Natural killer cell (primary cell): ENCODE data around the gene EEF1E1. TPM values are rescaled to one million over a fixed set of nuclear protein-coding genes. Genes with fewer than 3 reads are reported as not detected.

Experiments
- ATAC-seq, 3 donors: fragments of 150-1000 bp in 2 of 3; fragments of 200-7000 bp in 1 of 3; cut with Tn5 transposase; 1 replicate in 1 of 3; 2 replicates in 2 of 3; pipeline ENCODE4 v1.10.0; 2021; ENCODE audit warnings: mild to moderate bottlenecking in 2 of 3, moderate library complexity in 2 of 3
- DNase-seq, 2 donors: peaks; one replicate each; pipeline versions ENCODE4 v3.0.0 to v3.0.0-alpha.2; 2013 to 2021; ENCODE audit warnings: mixed read lengths in 1 of 2
- H3K27ac ChIP-seq: one replicate; pipeline ENCODE4 v1.5.1; 2013; ENCODE audit warnings: mild to moderate bottlenecking, low read length
- H3K27me3 ChIP-seq: one replicate; pipeline ENCODE4 v1.6.1; 2013; ENCODE audit warnings: low read length; ENCODE audit not compliant: control insufficient read depth, insufficient read depth
- H3K36me3 ChIP-seq: one replicate; pipeline ENCODE4 v1.6.1; 2013; ENCODE audit warnings: low read length; ENCODE audit not compliant: control insufficient read depth, insufficient read depth
- H3K4me1 ChIP-seq: one replicate; pipeline ENCODE4 v1.6.1; 2013; ENCODE audit warnings: low read length; ENCODE audit not compliant: control insufficient read depth, insufficient read depth
- H3K4me3 ChIP-seq: one replicate; pipeline ENCODE4 v1.5.1; 2013; ENCODE audit warnings: low read length
- H3K9me3 ChIP-seq: one replicate; pipeline ENCODE4 v1.6.1; 2013; ENCODE audit warnings: low read length; ENCODE audit not compliant: control insufficient read depth, insufficient read depth
- H3K27ac Mint-ChIP-seq, 2 donors: one replicate each; pipeline ENCODE4 v1.8.0; 2022; ENCODE audit warnings: mild to moderate bottlenecking in 2 of 2, mixed read lengths in 2 of 2, moderate library complexity in 1 of 2
- H3K27me3 Mint-ChIP-seq, 2 donors: one replicate each; pipeline ENCODE4 v1.8.0; 2022; ENCODE audit warnings: low read depth in 2 of 2, mixed read lengths in 2 of 2
- H3K36me3 Mint-ChIP-seq: one replicate; pipeline ENCODE4 v1.8.0; 2022; ENCODE audit warnings: mixed read lengths
- H3K4me1 Mint-ChIP-seq, 2 donors: one replicate each; pipeline ENCODE4 v1.8.0; 2022; ENCODE audit warnings: mixed read lengths in 2 of 2
- H3K4me3 Mint-ChIP-seq: one replicate; pipeline ENCODE4 v1.8.0; 2022; ENCODE audit warnings: mild to moderate bottlenecking, moderate library complexity, mixed read lengths
- H3K9me3 Mint-ChIP-seq, 2 donors: one replicate each; pipeline ENCODE4 v1.8.0; 2022; ENCODE audit warnings: mixed read lengths in 2 of 2
- WGBS: methylation state at CpG from one replicate; pipeline ENCODE4 v1.1.7; 2013; ENCODE audit warnings: missing lambda C conversion rate; ENCODE audit not compliant: insufficient coverage; 5-methylcytosine and 5-hydroxymethylcytosine counted together
- intact Hi-C: fragments of 100-400 bp; cut with micrococcal nuclease; formaldehyde crosslinking; loops from one replicate; pipeline ENCODE4 v1.14.2; 2022
- total RNA-seq, 4 donors: library from RNA; stranded (reverse); fragments of 120-200 nt in 1 of 4; gene quantifications; one replicate each; pipeline versions ENCODE4 v1.2.3 to v1.2.4, GENCODE V29; 2013 to 2022
- TF ChIP-seq, protein P1 (sequence below): fragments of 200-600 bp; IDR thresholded peaks from one replicate; pipeline ENCODE4 v1.8.0; 2022; ENCODE audit warnings: antibody characterized with exemption

EEF1E1 gene
- total RNA-seq, 3 donors from 2014 or later (not counting 1 experiment from before 2014, with no cell fraction given), result 9.6 to 13.8 (median 10.2) TPM

GRCh38 chr6:8113131-8113654 lies 10.8 kb upstream of the EEF1E1 start:
- Mint-ChIP-seq H3K27ac (no peak overlapping the region), H3K9me3 (no peaks in the 10 kb centered on the region), H3K36me3 (no peaks in the 10 kb centered on the region), H3K4me3 (no peak overlapping the region), H3K4me1 (no peaks in the 10 kb centered on the region), H3K27me3 (peaks cover 10 to 42% of the 10 kb centered on the region in 2 donors)
- H3K4me1 ChIP-seq, result no peaks in the 10 kb centered on the region
- DNase-seq (no peak), ATAC-seq (no peak)
- no CpG with 5 or more reads among the region's 4 CpGs for WGBS
- TF ChIP-seq, protein P1, sequence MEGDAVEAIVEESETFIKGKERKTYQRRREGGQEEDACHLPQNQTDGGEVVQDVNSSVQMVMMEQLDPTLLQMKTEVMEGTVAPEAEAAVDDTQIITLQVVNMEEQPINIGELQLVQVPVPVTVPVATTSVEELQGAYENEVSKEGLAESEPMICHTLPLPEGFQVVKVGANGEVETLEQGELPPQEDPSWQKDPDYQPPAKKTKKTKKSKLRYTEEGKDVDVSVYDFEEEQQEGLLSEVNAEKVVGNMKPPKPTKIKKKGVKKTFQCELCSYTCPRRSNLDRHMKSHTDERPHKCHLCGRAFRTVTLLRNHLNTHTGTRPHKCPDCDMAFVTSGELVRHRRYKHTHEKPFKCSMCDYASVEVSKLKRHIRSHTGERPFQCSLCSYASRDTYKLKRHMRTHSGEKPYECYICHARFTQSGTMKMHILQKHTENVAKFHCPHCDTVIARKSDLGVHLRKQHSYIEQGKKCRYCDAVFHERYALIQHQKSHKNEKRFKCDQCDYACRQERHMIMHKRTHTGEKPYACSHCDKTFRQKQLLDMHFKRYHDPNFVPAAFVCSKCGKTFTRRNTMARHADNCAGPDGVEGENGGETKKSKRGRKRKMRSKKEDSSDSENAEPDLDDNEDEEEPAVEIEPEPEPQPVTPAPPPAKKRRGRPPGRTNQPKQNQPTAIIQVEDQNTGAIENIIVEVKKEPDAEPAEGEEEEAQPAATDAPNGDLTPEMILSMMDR, result no peak
- H3K36me3 ChIP-seq, result no peaks in the 10 kb centered on the region
- no peaks in the 10 kb centered on the region for H3K9me3 ChIP-seq
- H3K27me3 ChIP-seq, result no peaks in the 10 kb centered on the region
- H3K4me3 ChIP-seq, result no peak overlapping the region
- no peak overlapping the region for H3K27ac ChIP-seq
- intact Hi-C loops, result no loop called here

DNA sequence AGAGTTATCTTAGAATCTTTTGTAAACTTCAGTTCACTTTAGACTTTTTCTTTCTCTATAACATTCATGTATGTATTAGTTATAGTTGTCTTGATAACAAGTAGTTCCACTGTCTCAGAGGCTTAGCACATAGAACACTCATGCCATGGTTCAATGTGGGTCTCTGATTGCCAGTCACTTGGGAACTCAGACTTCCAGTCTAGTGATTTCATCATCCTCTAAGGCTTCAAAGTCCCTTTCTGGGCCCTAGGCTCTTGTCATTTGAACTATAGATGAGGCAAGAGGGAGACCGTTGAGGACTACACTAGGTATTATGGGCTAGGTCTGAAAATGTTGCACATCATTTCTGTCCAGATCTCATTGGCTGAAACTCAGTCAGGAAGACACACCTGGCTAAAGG lies 8.4 kb upstream of the EEF1E1 start:
- H3K27ac Mint-ChIP-seq, result no peak overlapping the region

GRCh38 chr6:8110117-8110721 lies 7.9 kb upstream of the EEF1E1 start:
- Histone ChIP-seq H3K36me3 (no peaks in the 10 kb centered on the region), H3K4me3 (no peak overlapping the region), H3K27ac (no peak overlapping the region), H3K27me3 (no peaks in the 10 kb centered on the region), H3K4me1 (no peaks in the 10 kb centered on the region), H3K9me3 (no peaks in the 10 kb centered on the region)
- H3K4me3 Mint-ChIP-seq, result no peak overlapping the region
- no peaks in the 10 kb centered on the region for H3K4me1 Mint-ChIP-seq
- H3K9me3 Mint-ChIP-seq, result no peaks in the 10 kb centered on the region
- TF ChIP-seq, protein P1, result no peak
- intact Hi-C loops, result no loop called here
- DNase-seq (no peak), ATAC-seq (no peak)
- H3K27ac Mint-ChIP-seq, result no peak overlapping the region
- no peaks in the 10 kb centered on the region for H3K36me3 Mint-ChIP-seq
- WGBS, result 46% methylated on average over 4 of the region's 4 CpGs
- peaks cover 20 to 62% of the 10 kb centered on the region in 2 donors for H3K27me3 Mint-ChIP-seq

More for the DNA sequence above, 8.4 kb upstream of the EEF1E1 start:
- Histone ChIP-seq H3K4me3 (no peak overlapping the region), H3K27ac (no peak overlapping the region), H3K9me3 (no peaks in the 10 kb centered on the region), H3K27me3 (no peaks in the 10 kb centered on the region), H3K4me1 (no peaks in the 10 kb centered on the region), H3K36me3 (no peaks in the 10 kb centered on the region)
- Mint-ChIP-seq H3K4me3 (no peak overlapping the region), H3K27me3 (peaks cover 20 to 62% of the 10 kb centered on the region in 2 donors), H3K36me3 (no peaks in the 10 kb centered on the region), H3K4me1 (no peaks in the 10 kb centered on the region), H3K9me3 (no peaks in the 10 kb centered on the region)
- ATAC-seq (no peak), DNase-seq (no peak)
- TF ChIP-seq, protein P1, result no peak
- intact Hi-C loops, result no loop called here
- WGBS, result 92% methylated on average over 1 of the region's 1 CpG
